K562 (cell line): ENCODE results near the gene TINCR. TPM values are rescaled to one million over a fixed set of nuclear protein-coding genes. Genes with fewer than 3 reads are reported as not detected.
A peak's percentile ranks its signal among the peaks of the same experiment; 100 is the strongest.

Source experiments
- FOSL1 ChIP-seq: fragments of 200-800 bp; sonication (Bioruptor generic); conservative IDR thresholded peaks from 2 replicates; pipeline ENCODE4 v1.6.1; 2016; ENCODE audit warnings: missing genetic modification characterization, missing compliant biosample characterization
- ILK ChIP-seq: fragments of 450-650 bp; IDR thresholded peaks from 2 replicates; pipeline ENCODE4 v1.6.1; 2016; ENCODE audit warnings: missing genetic modification characterization, low read depth, mild to moderate bottlenecking, missing compliant biosample characterization, moderate library complexity, borderline replicate concordance
- MTA3 ChIP-seq: fragments of 450-650 bp; formaldehyde crosslinking; IDR thresholded peaks from 2 replicates; pipeline ENCODE4 v1.6.1; 2017; ENCODE audit warnings: mild to moderate bottlenecking, borderline replicate concordance
- MYC ChIP-seq, 2 experiments: fragments of 250-450 bp in 1 of 2; sonication (Bioruptor Pico) in 1 of 2; IDR thresholded peaks; 2 replicates each; pipeline versions ENCODE4 v1.5.1 to v1.6.1; 2012 to 2021; ENCODE audit warnings: low read depth in 2 of 2, borderline replicate concordance in 1 of 2, improper control_type of control experiment in 1 of 2, low read length in 1 of 2, mild to moderate bottlenecking in 1 of 2, moderate library complexity in 1 of 2
- NCOR1 ChIP-seq: fragments of 450-650 bp; IDR thresholded peaks from 2 replicates; pipeline ENCODE4 v1.6.1; 2016; ENCODE audit warnings: mild to moderate bottlenecking, moderate library complexity
- PHTF2 ChIP-seq: fragments of 250-450 bp; sonication (Bioruptor Pico); IDR thresholded peaks from 2 replicates; pipeline ENCODE4 v1.5.0; 2021; ENCODE audit warnings: mild to moderate bottlenecking
- POLR2AphosphoS5 ChIP-seq: IDR thresholded peaks from 2 replicates; pipeline ENCODE4 v1.6.1; 2011; ENCODE audit warnings: mild to moderate bottlenecking, low read depth, low read length, moderate library complexity; ENCODE audit not compliant: control insufficient read depth, insufficient read depth
- POLR2G ChIP-seq: fragments of 200-400 bp; formaldehyde crosslinking; IDR thresholded peaks from 2 replicates; pipeline ENCODE4 v1.6.1; 2017; ENCODE audit warnings: low read depth, mild to moderate bottlenecking, antibody characterized with exemption, low read length, moderate library complexity
- PURB ChIP-seq: sonication (generic); formaldehyde crosslinking; IDR thresholded peaks from 2 replicates; pipeline ENCODE4 v1.9.0; 2021; ENCODE audit warnings: low read depth, mild to moderate bottlenecking, missing genetic modification reagents
- SIN3A ChIP-seq, 2 experiments: fragments of 150-350 bp in 1 of 2; IDR thresholded peaks; 2 replicates each; pipeline ENCODE4 v1.6.1; 2011 to 2016; ENCODE audit warnings: borderline replicate concordance in 2 of 2, low read depth in 2 of 2, low read length in 2 of 2, mild to moderate bottlenecking in 2 of 2, moderate library complexity in 2 of 2; ENCODE audit not compliant: control insufficient read depth in 1 of 2
- SMARCA5 ChIP-seq: fragments of 450-650 bp; IDR thresholded peaks from 2 replicates; pipeline ENCODE4 v1.6.1; 2016
- XRCC4 ChIP-seq: IDR thresholded peaks from one replicate; pipeline ENCODE4 v1.6.1; 2011; ENCODE audit not compliant: insufficient read depth, insufficient read length; ENCODE audit errors: extremely low read depth
- YY1 ChIP-seq, 3 experiments: IDR thresholded peaks; 2 replicates each; pipeline ENCODE4 v1.6.1; 2011; ENCODE audit warnings: low read length in 2 of 3, mild to moderate bottlenecking in 2 of 3, moderate library complexity in 2 of 3, borderline replicate concordance in 1 of 3, control low read depth in 1 of 3, low read depth in 1 of 3; ENCODE audit not compliant: insufficient read depth in 3 of 3, insufficient replicate concordance in 2 of 3, control insufficient read depth in 1 of 3, insufficient read length in 1 of 3; ENCODE audit errors: extremely low read depth in 1 of 3
- ZNF584 ChIP-seq: fragments of 200-800 bp; sonication (Bioruptor generic); IDR thresholded peaks from 2 replicates; pipeline ENCODE4 v1.6.1; 2016; ENCODE audit warnings: low read depth, mild to moderate bottlenecking, missing genetic modification characterization, missing compliant biosample characterization
- polyA plus RNA-seq, 8 experiments: library from polyadenylated mRNA; depleted of rRNA in 4 of 8; stranded (reverse) in 5 of 8; unstranded in 3 of 8; fragments of >200 nt; fragmentation: Nextera tagmentation in 2 of 8; fragmentation: Illumina TruSeq in 1 of 8; extraction: Ambion mirVana in 2 of 8; extraction: Trizol in 1 of 8; gene quantifications; 2 replicates each; pipeline versions ENCODE4 v1.2.1 to v1.2.3, GENCODE V29; 2011 to 2014; ENCODE audit warnings: inconsistent platforms in 1 of 8, missing spikeins in 1 of 8
- total RNA-seq, 7 experiments: library from RNA; depleted of rRNA in 6 of 7; stranded (reverse); fragments of >200 nt in 6 of 7; fragmentation: Illumina TruSeq in 2 of 7; extraction: Trizol in 2 of 7; gene quantifications; 2 replicates each; pipeline versions ENCODE4 v1.2.1 to v1.2.3, GENCODE V29; 2011 to 2021; ENCODE audit warnings: low replicate concordance in 1 of 7
- TF ChIP-seq, protein P1 (sequence below): conservative IDR thresholded peaks from 2 replicates; pipeline ENCODE4 v1.6.1; 2011; ENCODE audit warnings: low read depth, mild to moderate bottlenecking, low read length; ENCODE audit not compliant: control insufficient read depth
- TF ChIP-seq, protein P2 (sequence below): IDR thresholded peaks from 2 replicates; pipeline ENCODE4 v1.6.1; 2016; ENCODE audit warnings: missing genetic modification characterization, missing compliant biosample characterization
- TF ChIP-seq, protein P3 (sequence below): fragments of 250-450 bp; sonication (Bioruptor Pico); IDR thresholded peaks from 2 replicates; pipeline ENCODE4 v1.4.0; 2020; ENCODE audit warnings: mild to moderate bottlenecking, moderate library complexity
- TF ChIP-seq, protein P4 (sequence below), 2 experiments: IDR thresholded peaks; 2 replicates each; pipeline ENCODE4 v1.6.1; 2011; ENCODE audit warnings: borderline replicate concordance in 1 of 2, control low read depth in 1 of 2, low read depth in 1 of 2, low read length in 1 of 2, mild to moderate bottlenecking in 1 of 2, mixed read lengths in 1 of 2, moderate library complexity in 1 of 2; ENCODE audit not compliant: insufficient read depth in 1 of 2, insufficient read length in 1 of 2, poor library complexity in 1 of 2, severe bottlenecking in 1 of 2; ENCODE audit errors: extremely low read depth in 1 of 2

Gene TINCR
- total and polyA plus RNA-seq, 9 of the 15 experiments (the other 6 are each of a cell fraction or from before 2014, with no cell fraction given): 0.03 to 0.24 (median 0.09) TPM; not detected in 1

DNA sequence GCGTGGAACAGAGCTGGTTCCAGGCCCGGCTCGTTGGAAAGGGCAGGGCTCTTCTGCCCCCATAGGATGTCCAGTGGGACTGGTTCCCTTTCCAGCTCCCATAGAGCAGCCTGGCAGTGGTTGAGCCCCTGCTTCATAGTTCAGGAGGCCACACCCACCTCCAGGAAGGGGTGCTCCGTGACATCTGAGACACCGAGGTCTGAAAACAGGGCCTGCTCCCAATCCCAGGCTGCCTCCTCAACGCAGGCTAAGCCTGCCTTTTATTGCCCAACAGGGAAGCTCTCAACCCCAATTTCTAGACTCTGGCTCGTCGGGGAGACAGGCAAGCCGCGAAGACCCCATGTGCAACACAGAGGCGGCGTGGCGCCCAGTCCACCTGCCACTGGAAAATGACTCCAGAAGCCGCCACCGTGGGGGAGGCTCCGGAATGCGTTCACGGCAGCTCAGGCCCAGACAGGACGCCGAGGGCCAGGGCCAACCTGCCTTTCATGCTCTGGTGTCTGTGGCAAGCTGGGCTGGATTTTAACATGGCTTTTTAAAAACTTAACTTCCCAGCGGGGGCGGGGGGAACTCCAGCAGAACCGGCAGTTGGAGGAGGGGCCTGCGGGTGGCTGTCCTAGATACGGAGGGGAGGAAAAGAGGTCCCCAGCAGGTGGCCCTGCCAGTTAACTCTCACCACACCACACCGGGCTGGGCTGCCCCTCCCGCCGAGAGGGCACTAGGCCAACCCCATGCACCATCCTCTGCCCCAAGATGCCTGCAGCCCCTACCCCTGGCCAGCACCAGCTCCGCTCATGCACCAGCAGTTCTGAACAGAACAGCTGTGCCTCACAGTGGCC is 17.9 kb upstream of the TINCR start (continued):
- TF ChIP-seq MYC (IDR thresholded peaks at IDR 0.05; ENCODE audit: low read depth, low read length) (no peak), MYC (CRISPR knock-in tag; IDR thresholded peaks at IDR 0.05; ENCODE audit: borderline replicate concordance, low read depth) (no peak), XRCC4 (no peak), SMARCA5 (no peak), SIN3A (IDR thresholded peaks at IDR 0.05; ENCODE audit: borderline replicate concordance in 2 of 2, control insufficient read depth in 1 of 2, low read depth in 2 of 2, low read length in 2 of 2) (no peak), YY1 (IDR thresholded peaks at IDR 0.05; ENCODE audit: borderline replicate concordance in 1 of 3, control insufficient read depth in 1 of 3, extremely low read depth in 1 of 3, insufficient read depth in 3 of 3, insufficient read length in 1 of 3, insufficient replicate concordance in 2 of 3, low read depth in 1 of 3, low read length in 2 of 3) (peak in 1 of 3 experiments; percentile 6), POLR2G (peak; percentile 71), POLR2AphosphoS5 (peak; percentile 56; the same call in 1 of the 2 replicates), ZNF584 (CRISPR knock-in tag) (no peak), PURB (CRISPR knock-in tag) (no peak), MTA3 (no peak), NCOR1 (peak; percentile 64), FOSL1 (tag) (no peak), ILK (no peak), PHTF2 (no peak)
- TF ChIP-seq, protein P1, sequence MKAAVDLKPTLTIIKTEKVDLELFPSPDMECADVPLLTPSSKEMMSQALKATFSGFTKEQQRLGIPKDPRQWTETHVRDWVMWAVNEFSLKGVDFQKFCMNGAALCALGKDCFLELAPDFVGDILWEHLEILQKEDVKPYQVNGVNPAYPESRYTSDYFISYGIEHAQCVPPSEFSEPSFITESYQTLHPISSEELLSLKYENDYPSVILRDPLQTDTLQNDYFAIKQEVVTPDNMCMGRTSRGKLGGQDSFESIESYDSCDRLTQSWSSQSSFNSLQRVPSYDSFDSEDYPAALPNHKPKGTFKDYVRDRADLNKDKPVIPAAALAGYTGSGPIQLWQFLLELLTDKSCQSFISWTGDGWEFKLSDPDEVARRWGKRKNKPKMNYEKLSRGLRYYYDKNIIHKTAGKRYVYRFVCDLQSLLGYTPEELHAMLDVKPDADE: no peak; the same call in 1 of the 2 replicates
- TF ChIP-seq, protein P2, sequence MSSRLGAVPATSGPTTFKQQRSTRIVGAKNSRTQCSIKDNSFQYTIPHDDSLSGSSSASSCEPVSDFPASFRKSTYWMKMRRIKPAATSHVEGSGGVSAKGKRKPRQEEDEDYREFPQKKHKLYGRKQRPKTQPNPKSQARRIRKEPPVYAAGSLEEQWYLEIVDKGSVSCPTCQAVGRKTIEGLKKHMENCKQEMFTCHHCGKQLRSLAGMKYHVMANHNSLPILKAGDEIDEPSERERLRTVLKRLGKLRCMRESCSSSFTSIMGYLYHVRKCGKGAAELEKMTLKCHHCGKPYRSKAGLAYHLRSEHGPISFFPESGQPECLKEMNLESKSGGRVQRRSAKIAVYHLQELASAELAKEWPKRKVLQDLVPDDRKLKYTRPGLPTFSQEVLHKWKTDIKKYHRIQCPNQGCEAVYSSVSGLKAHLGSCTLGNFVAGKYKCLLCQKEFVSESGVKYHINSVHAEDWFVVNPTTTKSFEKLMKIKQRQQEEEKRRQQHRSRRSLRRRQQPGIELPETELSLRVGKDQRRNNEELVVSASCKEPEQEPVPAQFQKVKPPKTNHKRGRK: no peak
- TF ChIP-seq, protein P3, sequence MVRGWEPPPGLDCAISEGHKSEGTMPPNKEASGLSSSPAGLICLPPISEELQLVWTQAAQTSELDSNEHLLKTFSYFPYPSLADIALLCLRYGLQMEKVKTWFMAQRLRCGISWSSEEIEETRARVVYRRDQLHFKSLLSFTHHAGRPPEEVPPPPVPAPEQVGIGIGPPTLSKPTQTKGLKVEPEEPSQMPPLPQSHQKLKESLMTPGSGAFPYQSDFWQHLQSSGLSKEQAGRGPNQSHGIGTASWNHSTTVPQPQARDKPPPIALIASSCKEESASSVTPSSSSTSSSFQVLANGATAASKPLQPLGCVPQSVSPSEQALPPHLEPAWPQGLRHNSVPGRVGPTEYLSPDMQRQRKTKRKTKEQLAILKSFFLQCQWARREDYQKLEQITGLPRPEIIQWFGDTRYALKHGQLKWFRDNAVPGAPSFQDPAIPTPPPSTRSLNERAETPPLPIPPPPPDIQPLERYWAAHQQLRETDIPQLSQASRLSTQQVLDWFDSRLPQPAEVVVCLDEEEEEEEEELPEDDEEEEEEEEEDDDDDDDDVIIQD (CRISPR knock-in tag): no peak
- TF ChIP-seq, protein P4, sequence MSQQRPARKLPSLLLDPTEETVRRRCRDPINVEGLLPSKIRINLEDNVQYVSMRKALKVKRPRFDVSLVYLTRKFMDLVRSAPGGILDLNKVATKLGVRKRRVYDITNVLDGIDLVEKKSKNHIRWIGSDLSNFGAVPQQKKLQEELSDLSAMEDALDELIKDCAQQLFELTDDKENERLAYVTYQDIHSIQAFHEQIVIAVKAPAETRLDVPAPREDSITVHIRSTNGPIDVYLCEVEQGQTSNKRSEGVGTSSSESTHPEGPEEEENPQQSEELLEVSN (IDR thresholded peaks at IDR 0.05; ENCODE audit: borderline replicate concordance in 1 of 2, extremely low read depth in 1 of 2, insufficient read depth in 1 of 2, insufficient read length in 1 of 2, low read depth in 1 of 2, low read length in 1 of 2, poor library complexity in 1 of 2, severe bottlenecking in 1 of 2): peak in 1 of 2 experiments; percentile 33
